Prostate gland (tissue), 2 donors: ENCODE results near the gene MAN2B2.

Experiments used
- CTCF ChIP-seq, 4 experiments: fragments of 200-600 bp in 2 of 4; fragments of 450-650 bp in 2 of 4; sonication (generic) in 2 of 4; IDR thresholded peaks; 1 replicate in 3 of 4; 2 replicates in 1 of 4; pipeline ENCODE4 v1.5.1; 2016 to 2019; ENCODE audit warnings: antibody characterized with exemption in 4 of 4, mild to moderate bottlenecking in 2 of 4, moderate library complexity in 2 of 4
- POLR2A ChIP-seq: fragments of 450-650 bp; IDR thresholded peaks from one replicate; pipeline ENCODE4 v1.6.1; 2016; ENCODE audit warnings: antibody characterized with exemption, mild to moderate bottlenecking
- POLR2AphosphoS5 ChIP-seq: sonication (generic); formaldehyde crosslinking; IDR thresholded peaks from one replicate; pipeline ENCODE4 v1.6.1; 2017; ENCODE audit warnings: antibody characterized with exemption

DNA sequence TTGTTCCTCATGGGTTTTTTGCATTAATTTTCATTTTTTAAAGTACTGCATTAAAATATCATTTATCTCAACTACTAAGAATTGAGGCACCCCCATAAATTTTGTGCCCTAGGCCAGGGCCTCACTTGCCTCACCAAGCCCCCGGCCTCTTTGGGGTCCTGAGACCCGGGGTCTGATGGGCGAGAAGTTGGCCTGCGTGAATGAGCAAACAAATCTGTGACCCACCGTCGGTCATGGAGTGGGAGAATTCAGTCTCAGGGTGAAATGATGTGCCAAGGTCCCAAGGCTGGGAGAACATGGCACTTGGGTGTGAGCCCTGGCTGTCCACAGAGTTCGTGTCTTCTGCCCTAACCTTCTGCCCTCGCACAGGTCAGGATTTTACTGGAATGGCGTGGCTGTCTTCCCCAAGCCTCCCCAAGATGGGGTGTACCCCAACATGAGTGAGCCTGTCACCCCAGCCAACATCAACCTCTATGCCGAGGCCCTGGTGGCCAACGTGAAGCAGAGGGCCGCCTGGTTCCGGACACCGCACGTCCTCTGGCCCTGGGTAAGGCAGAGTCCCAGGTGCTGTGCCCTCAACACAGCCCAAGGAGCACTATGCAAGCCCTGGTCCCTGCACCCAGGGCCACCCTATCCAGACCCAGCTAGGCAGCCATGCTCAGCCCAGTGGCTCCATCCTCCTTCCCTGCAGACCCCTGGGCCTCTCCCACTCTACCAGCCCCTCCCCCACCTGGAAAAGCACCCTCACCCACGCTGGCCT, 18.0 kb downstream of the MAN2B2 start:
- TF ChIP-seq POLR2A = no peak
- TF ChIP-seq CTCF (IDR thresholded peaks at IDR 0.05) = no peak
- no peak for TF ChIP-seq POLR2AphosphoS5
